Neuronal stem cell (in vitro differentiated cells): ENCODE data around the gene PAGE2.

Source experiments
- DNase-seq: peaks from one replicate; pipeline ENCODE4 v3.0.0-alpha.2; 2013; ENCODE audit warnings: low spot score
- H2AFZ ChIP-seq: one replicate; pipeline ENCODE4 v1.6.1; 2013; ENCODE audit warnings: mild to moderate bottlenecking, low read length, inconsistent platforms
- H2AK5ac ChIP-seq: 2 replicates; pipeline ENCODE4 v1.6.1; 2013; ENCODE audit warnings: low read depth, mild to moderate bottlenecking, inconsistent platforms, low read length, moderate library complexity, mixed read lengths
- H2BK120ac ChIP-seq: 2 replicates; pipeline ENCODE4 v1.6.1; 2013; ENCODE audit warnings: low read depth, mild to moderate bottlenecking, inconsistent platforms, low read length, moderate library complexity, mixed read lengths
- H2BK12ac ChIP-seq: one replicate; pipeline ENCODE4 v1.6.1; 2013; ENCODE audit warnings: low read length, inconsistent platforms
- H2BK15ac ChIP-seq: 2 replicates; pipeline ENCODE4 v1.6.1; 2013; ENCODE audit warnings: mild to moderate bottlenecking, low read length, inconsistent platforms, mixed read lengths
- H2BK5ac ChIP-seq: one replicate; pipeline ENCODE4 v1.6.1; 2013; ENCODE audit warnings: inconsistent platforms, mild to moderate bottlenecking, low read length, moderate library complexity
- H3K14ac ChIP-seq: one replicate; pipeline ENCODE4 v1.6.1; 2013; ENCODE audit warnings: low read length, inconsistent platforms
- H3K18ac ChIP-seq: 2 replicates; pipeline ENCODE4 v1.6.1; 2013; ENCODE audit warnings: low read length, inconsistent platforms
- H3K23ac ChIP-seq: 2 replicates; pipeline ENCODE4 v1.6.1; 2013; ENCODE audit warnings: low read depth, mild to moderate bottlenecking, mixed read lengths, low read length, inconsistent platforms; ENCODE audit not compliant: poor library complexity
- H3K27ac ChIP-seq: replicated peaks from 3 replicates; pipeline ENCODE4 v1.5.1; 2013; ENCODE audit warnings: low read length, inconsistent platforms
- H3K27me3 ChIP-seq, 3 experiments: 2 replicates each; pipeline ENCODE4 v1.6.1; 2013; ENCODE audit warnings: low read length in 3 of 3, mild to moderate bottlenecking in 2 of 3, inconsistent platforms in 1 of 3, low read depth in 1 of 3, mixed read lengths in 1 of 3, moderate library complexity in 1 of 3; ENCODE audit not compliant: control insufficient read depth in 3 of 3, insufficient read depth in 3 of 3
- H3K36me3 ChIP-seq, 2 donors: replicated peaks in 1 of 2; 2 replicates each; pipeline ENCODE4 v1.6.1; 2013; ENCODE audit warnings: low read length in 2 of 2; ENCODE audit not compliant: control insufficient read depth in 2 of 2, insufficient read depth in 2 of 2
- H3K4ac ChIP-seq: 2 replicates; pipeline ENCODE4 v1.6.1; 2013; ENCODE audit warnings: inconsistent platforms, mild to moderate bottlenecking, low read length, moderate library complexity
- H3K4me1 ChIP-seq, 2 donors: 1 replicate in 1 of 2; 2 replicates in 1 of 2; pipeline ENCODE4 v1.6.1; 2013; ENCODE audit warnings: low read length in 2 of 2, low read depth in 1 of 2; ENCODE audit not compliant: control insufficient read depth in 2 of 2, insufficient read depth in 1 of 2
- H3K4me2 ChIP-seq: one replicate; pipeline ENCODE4 v1.6.1; 2013; ENCODE audit warnings: mild to moderate bottlenecking, low read length, inconsistent platforms; ENCODE audit not compliant: insufficient read depth, poor library complexity, severe bottlenecking
- H3K4me3 ChIP-seq, 2 donors: 2 replicates each; pipeline ENCODE4 v1.5.1; 2013; ENCODE audit warnings: low read length in 2 of 2, mild to moderate bottlenecking in 2 of 2, inconsistent platforms in 1 of 2, moderate library complexity in 1 of 2
- H3K79me1 ChIP-seq: one replicate; pipeline ENCODE4 v1.6.1; 2013; ENCODE audit warnings: low read depth, mild to moderate bottlenecking, inconsistent platforms, low read length, moderate library complexity
- H3K9ac ChIP-seq: one replicate; pipeline ENCODE4 v1.6.1; 2013; ENCODE audit warnings: mild to moderate bottlenecking, low read depth, low read length, inconsistent platforms; ENCODE audit not compliant: poor library complexity
- H3K9me3 ChIP-seq, 2 donors: replicated peaks in 1 of 2; 2 replicates each; pipeline versions ENCODE3 to v1.6.1; 2013; ENCODE audit warnings: low read length in 2 of 2, mild to moderate bottlenecking in 2 of 2, inconsistent platforms in 1 of 2, low read depth in 1 of 2, mixed read lengths in 1 of 2, moderate library complexity in 1 of 2; ENCODE audit not compliant: control insufficient read depth in 2 of 2, insufficient read depth in 1 of 2
- H4K8ac ChIP-seq: one replicate; pipeline ENCODE4 v1.6.1; 2013; ENCODE audit warnings: low read depth, mild to moderate bottlenecking, inconsistent platforms, low read length, moderate library complexity
- H4K91ac ChIP-seq: one replicate; pipeline ENCODE4 v1.6.1; 2013; ENCODE audit warnings: low read length, low read depth, mild to moderate bottlenecking, inconsistent platforms; ENCODE audit not compliant: poor library complexity
- WGBS, 2 donors: extraction: QIAGEN DNeasy Blood & Tissue Kit; methylation state at CpG; one replicate each; pipeline ENCODE4 v1.1.7; 2013; ENCODE audit warnings: missing lambda C conversion rate in 2 of 2, mixed read lengths in 1 of 2; ENCODE audit not compliant: insufficient read length in 2 of 2, insufficient replicate concordance in 1 of 2; ENCODE audit errors: extremely low coverage in 2 of 2; 5-methylcytosine and 5-hydroxymethylcytosine counted together

Gene PAGE2

GRCh38 chrX:55120761-55121358, 32.0 kb downstream of the PAGE2 start:
- no peaks in the 10 kb centered on the region for H3K36me3 ChIP-seq
- H2BK5ac ChIP-seq: no peak overlapping the region
- H3K4me1 ChIP-seq: peaks cover 2 to 3% of the 10 kb centered on the region in 2 donors
- no peak overlapping the region for H3K14ac ChIP-seq
- H3K9me3 ChIP-seq: no peaks in the 10 kb centered on the region
- H4K91ac ChIP-seq: no peak overlapping the region
- no peak overlapping the region for H2BK120ac ChIP-seq
- peaks cover 0 to 12% (median 0%) of the 10 kb centered on the region in 3 experiments for H3K27me3 ChIP-seq
- H3K27ac ChIP-seq: no peak overlapping the region
- H2AFZ ChIP-seq: peak overlapping the region; percentile 58
- H2BK15ac ChIP-seq: no peak overlapping the region
- no peak overlapping the region for H3K18ac ChIP-seq
- WGBS, 2 donors: no CpG with 5 or more reads among the region's 2 CpGs
- no peaks in the 10 kb centered on the region for H3K79me1 ChIP-seq
- H3K9ac ChIP-seq: no peak overlapping the region
- no peak overlapping the region for H2AK5ac ChIP-seq
- H3K4me3 ChIP-seq: no peak overlapping the region
- H2BK12ac ChIP-seq: no peak overlapping the region
- no peak overlapping the region for H4K8ac ChIP-seq
- no peak overlapping the region for H3K4ac ChIP-seq
- H3K23ac ChIP-seq: no peak overlapping the region
- DNase-seq: no peak
- no peak overlapping the region for H3K4me2 ChIP-seq

GRCh38 chrX:55123900-55124299, 35.1 kb downstream of the PAGE2 start:
- H3K18ac ChIP-seq: no peak overlapping the region
- H4K91ac ChIP-seq: no peak overlapping the region
- no peak overlapping the region for H2BK15ac ChIP-seq
- H3K27me3 ChIP-seq: peaks cover 0 to 12% (median 0%) of the 10 kb centered on the region in 3 experiments
- no peak overlapping the region for H2BK12ac ChIP-seq
- no peaks in the 10 kb centered on the region for H3K79me1 ChIP-seq
- H4K8ac ChIP-seq: no peak overlapping the region
- H3K4ac ChIP-seq: no peak overlapping the region
- H3K36me3 ChIP-seq: no peaks in the 10 kb centered on the region
- no peak overlapping the region for H2BK5ac ChIP-seq
- no peak for DNase-seq
- no peak overlapping the region for H3K4me2 ChIP-seq
- no CpG with 5 or more reads among the region's 7 CpGs for WGBS, 2 donors
- no peak overlapping the region for H3K9ac ChIP-seq
- no peak overlapping the region for H3K14ac ChIP-seq
- H3K9me3 ChIP-seq: no peaks in the 10 kb centered on the region
- no peak overlapping the region for H2AK5ac ChIP-seq
- no peak overlapping the region for H3K4me3 ChIP-seq
- no peak overlapping the region for H3K23ac ChIP-seq
- peaks cover 0 to 2% of the 10 kb centered on the region in 2 donors for H3K4me1 ChIP-seq
- H2BK120ac ChIP-seq: no peak overlapping the region
- no peak overlapping the region for H2AFZ ChIP-seq
- H3K27ac ChIP-seq: no peak overlapping the region

- Histone ChIP-seq H3K18ac (no peak overlapping the region), H3K9me3 (no peaks in the 10 kb centered on the region), H2BK15ac (no peak overlapping the region), H2AK5ac (no peak overlapping the region), H3K4ac (no peak overlapping the region), H3K4me3 (no peak overlapping the region), H3K9ac (no peak overlapping the region), H3K27me3 (peaks cover 0 to 18% (median 0%) of the 10 kb centered on the region in 3 experiments), H3K27ac (no peak overlapping the region), H3K14ac (no peak overlapping the region), H4K8ac (no peak overlapping the region), H3K4me2 (no peak overlapping the region), H3K23ac (no peak overlapping the region), H3K4me1 (no peaks in the 10 kb centered on the region), H2AFZ (no peak overlapping the region), H3K79me1 (no peaks in the 10 kb centered on the region), H2BK12ac (no peak overlapping the region), H4K91ac (no peak overlapping the region), H3K36me3 (no peaks in the 10 kb centered on the region), H2BK120ac (no peak overlapping the region), H2BK5ac (no peak overlapping the region)
- no peak for DNase-seq
- WGBS, 2 donors: no CpG with 5 or more reads among the region's 2 CpGs
These were observed 38.9 kb downstream of the PAGE2 start for GRCh38 chrX:55127692-55128091.

- no peak overlapping the region for H3K23ac ChIP-seq
- H3K4me1 ChIP-seq: no peaks in the 10 kb centered on the region
- H3K4me2 ChIP-seq: no peak overlapping the region
- H2BK15ac ChIP-seq: no peak overlapping the region
- no peak for DNase-seq
- no peak overlapping the region for H2AK5ac ChIP-seq
- H3K27me3 ChIP-seq: peaks cover 0 to 14% (median 0%) of the 10 kb centered on the region in 3 experiments
- H3K36me3 ChIP-seq: no peaks in the 10 kb centered on the region
- no peak overlapping the region for H4K8ac ChIP-seq
- no peak overlapping the region for H3K18ac ChIP-seq
- no peak overlapping the region for H2AFZ ChIP-seq
- H2BK5ac ChIP-seq: no peak overlapping the region
- H3K27ac ChIP-seq: no peak overlapping the region
- H4K91ac ChIP-seq: no peak overlapping the region
- no peak overlapping the region for H2BK12ac ChIP-seq
- H3K9me3 ChIP-seq: no peaks in the 10 kb centered on the region
- H3K4ac ChIP-seq: no peak overlapping the region
- no peak overlapping the region for H3K4me3 ChIP-seq
- H3K9ac ChIP-seq: no peak overlapping the region
- no peak overlapping the region for H2BK120ac ChIP-seq
- WGBS, 2 donors: no CpG with 5 or more reads among the region's 2 CpGs
- no peaks in the 10 kb centered on the region for H3K79me1 ChIP-seq
- H3K14ac ChIP-seq: no peak overlapping the region
These were observed 40.5 kb downstream of the PAGE2 start for GRCh38 chrX:55129361-55129760.
